ENCODE results near the gene SGO1.
"Not testable (repeated sequence)": the region's sequence is repeated elsewhere in the genome, so short reads cannot be mapped to it uniquely, and the experiment has no call there.

The SGO1 gene

GRCh38 chr3:20185679-20186599 is at the start of gene SGO1:
TSS of gene SGO1 (minus strand) at chr3:20186206. CDS start at chr3:20184027, 2,179 bp downstream.
- peak; percentile 99 for DNase-seq (ENCODE audit: low spot score)

- no peak for DNase-seq (ENCODE audit: low spot score)
Observed at GRCh38 chr3:20235796-20236195, 49.8 kb upstream of the SGO1 start.

GRCh38 chr3:20232906-20233780 is 47.1 kb upstream of the SGO1 start:
- no peak for DNase-seq (ENCODE audit: low spot score)

- no peak for DNase-seq (ENCODE audit: low spot score)
Observed at GRCh38 chr3:20230954-20231353, 44.9 kb upstream of the SGO1 start.

- peak; percentile 20 for DNase-seq (ENCODE audit: low spot score)
Observed at GRCh38 chr3:20225769-20226168, 39.8 kb upstream of the SGO1 start.

GRCh38 chr3:20222274-20222673 is 36.3 kb upstream of the SGO1 start:
- no peak for DNase-seq (ENCODE audit: low spot score)

- no peak for DNase-seq (ENCODE audit: low spot score)
Observed at GRCh38 chr3:20218215-20218614, 32.2 kb upstream of the SGO1 start.

GRCh38 chr3:20215636-20216035 is 29.6 kb upstream of the SGO1 start:
- no peak for DNase-seq (ENCODE audit: low spot score)

- DNase-seq (ENCODE audit: low spot score) = not testable (repeated sequence)
Observed at GRCh38 chr3:20213491-20213890, 27.5 kb upstream of the SGO1 start.

- DNase-seq (ENCODE audit: low spot score) = not testable (repeated sequence)
Observed at GRCh38 chr3:20207945-20208344, 21.9 kb upstream of the SGO1 start.

GRCh38 chr3:20205898-20206297 is 19.9 kb upstream of the SGO1 start:
- DNase-seq (ENCODE audit: low spot score) = not testable (repeated sequence)

GRCh38 chr3:20201143-20201542 is 15.1 kb upstream of the SGO1 start:
- no peak for DNase-seq (ENCODE audit: low spot score)

GRCh38 chr3:20197775-20198174 is 11.8 kb upstream of the SGO1 start:
- DNase-seq (ENCODE audit: low spot score) = no peak

GRCh38 chr3:20194793-20195460 is 8.9 kb upstream of the SGO1 start:
- no peak for DNase-seq (ENCODE audit: low spot score)

GRCh38 chr3:20190991-20191390 is 5.0 kb upstream of the SGO1 start:
- DNase-seq (ENCODE audit: low spot score) = no peak

GRCh38 chr3:20186600-20187004 is 596 bp upstream of the SGO1 start:
- peak; percentile 20 for DNase-seq (ENCODE audit: low spot score)

- DNase-seq (ENCODE audit: low spot score) = peak; percentile 16
Observed at GRCh38 chr3:20185331-20185678, 701 bp downstream of the SGO1 start.

- DNase-seq (ENCODE audit: low spot score) = no peak
Observed at GRCh38 chr3:20182206-20182605, 3.8 kb downstream of the SGO1 start.

GRCh38 chr3:20181276-20181675 is 4.7 kb downstream of the SGO1 start:
- DNase-seq (ENCODE audit: low spot score) = no peak

GRCh38 chr3:20173844-20174410 is 12.1 kb downstream of the SGO1 start:
- DNase-seq (ENCODE audit: low spot score) = no peak

- DNase-seq (ENCODE audit: low spot score) = no peak
Observed at GRCh38 chr3:20161714-20162113, 24.3 kb downstream of the SGO1 start.

GRCh38 chr3:20160230-20160629 is 25.8 kb downstream of the SGO1 start:
- no peak for DNase-seq (ENCODE audit: low spot score)

All from GM03348 (cell line).